Measurements from ENCODE around the gene SFMBT1.
"Not testable (repeated sequence)": the region's sequence is repeated elsewhere in the genome, so short reads cannot be mapped to it uniquely, and the experiment has no call there.

The SFMBT1 gene

GRCh38 chr3:53038679-53039375 lies 7.0 kb downstream of the SFMBT1 start:
- DNase-seq (ENCODE audit: low read depth in 2 of 2): no peak

GRCh38 chr3:53035825-53036619 lies 9.9 kb downstream of the SFMBT1 start:
- DNase-seq (ENCODE audit: low read depth in 2 of 2): no peak

- DNase-seq (ENCODE audit: low read depth in 2 of 2): not testable (repeated sequence)
These were observed 10.9 kb downstream of the SFMBT1 start for GRCh38 chr3:53035018-53035417.

- not testable (repeated sequence) for DNase-seq (ENCODE audit: low read depth in 2 of 2)
These were observed 11.5 kb downstream of the SFMBT1 start for GRCh38 chr3:53034411-53034810.

- DNase-seq (ENCODE audit: low read depth in 2 of 2): no peak
These were observed 13.3 kb downstream of the SFMBT1 start for GRCh38 chr3:53032609-53033008.

- DNase-seq (ENCODE audit: low read depth in 2 of 2): peak in 1 of 2 donors; percentile 38
These were observed 15.0 kb downstream of the SFMBT1 start for GRCh38 chr3:53030619-53031449.

- no peak for DNase-seq (ENCODE audit: low read depth in 2 of 2)
These were observed 17.2 kb downstream of the SFMBT1 start for GRCh38 chr3:53028641-53029040.

GRCh38 chr3:53027254-53027844 lies 18.5 kb downstream of the SFMBT1 start:
- no peak for DNase-seq (ENCODE audit: low read depth in 2 of 2)

GRCh38 chr3:53026382-53027162 lies 19.3 kb downstream of the SFMBT1 start:
- no peak for DNase-seq (ENCODE audit: low read depth in 2 of 2)

- DNase-seq (ENCODE audit: low read depth in 2 of 2): no peak
These were observed 21.6 kb downstream of the SFMBT1 start for GRCh38 chr3:53024315-53024714.

GRCh38 chr3:53023072-53023823 lies 22.6 kb downstream of the SFMBT1 start:
- DNase-seq (ENCODE audit: low read depth in 2 of 2): no peak

- no peak for DNase-seq (ENCODE audit: low read depth in 2 of 2)
These were observed 23.2 kb downstream of the SFMBT1 start for GRCh38 chr3:53022647-53023046.

GRCh38 chr3:53016236-53016635 lies 29.6 kb downstream of the SFMBT1 start:
- no peak for DNase-seq (ENCODE audit: low read depth in 2 of 2)

GRCh38 chr3:53011324-53011723 lies 34.5 kb downstream of the SFMBT1 start:
- DNase-seq (ENCODE audit: low read depth in 2 of 2): no peak

GRCh38 chr3:53009826-53010539 lies 35.9 kb downstream of the SFMBT1 start:
- no peak for DNase-seq (ENCODE audit: low read depth in 2 of 2)

- no peak for DNase-seq (ENCODE audit: low read depth in 2 of 2)
These were observed 36.9 kb downstream of the SFMBT1 start for GRCh38 chr3:53008932-53009331.

GRCh38 chr3:53005854-53006513 lies 39.9 kb downstream of the SFMBT1 start:
- no peak for DNase-seq (ENCODE audit: low read depth in 2 of 2)

- DNase-seq (ENCODE audit: low read depth in 2 of 2): no peak
These were observed 40.5 kb downstream of the SFMBT1 start for GRCh38 chr3:53005338-53005737.

GRCh38 chr3:53003320-53003719 lies 42.6 kb downstream of the SFMBT1 start:
- no peak for DNase-seq (ENCODE audit: low read depth in 2 of 2)

Measured in stimulated activated CD8-positive, alpha-beta memory T cell treated with anti-CD3 and anti-CD28 coated beads, Interleukin-7, amount 100 ng/mL, for 4 hours (primary cell).